Activated naive CD8-positive, alpha-beta T cell treated with anti-CD3 and anti-CD28 coated beads, Interleukin-2, amount 50 U/mL, for 24 hours (primary cell): ENCODE results near the gene LRRIQ1.
"Not testable (repeated sequence)": the region's sequence is repeated elsewhere in the genome, so short reads cannot be mapped to it uniquely, and the experiment has no call there.

Experiments
- ATAC-seq: fragments of 150-1000 bp; cut with Tn5 transposase; one replicate; pipeline ENCODE4 v1.10.0; 2021
- DNase-seq: peaks from one replicate; pipeline ENCODE4 v3.0.0; 2021
- H3K27ac Mint-ChIP-seq: one replicate; pipeline ENCODE4 v1.8.0; 2021; ENCODE audit warnings: mild to moderate bottlenecking, mixed read lengths
- H3K27me3 Mint-ChIP-seq: one replicate; pipeline ENCODE4 v1.8.0; 2021; ENCODE audit warnings: mixed read lengths
- H3K36me3 Mint-ChIP-seq: one replicate; pipeline ENCODE4 v1.8.0; 2021; ENCODE audit warnings: low read depth, mixed read lengths
- H3K4me1 Mint-ChIP-seq: one replicate; pipeline ENCODE4 v1.8.0; 2021; ENCODE audit warnings: mixed read lengths
- H3K4me3 Mint-ChIP-seq: one replicate; pipeline ENCODE4 v1.8.0; 2021; ENCODE audit warnings: mild to moderate bottlenecking, moderate library complexity, mixed read lengths
- H3K9me3 Mint-ChIP-seq: one replicate; pipeline ENCODE4 v1.8.0; 2021; ENCODE audit warnings: mixed read lengths

Gene LRRIQ1, protein sequence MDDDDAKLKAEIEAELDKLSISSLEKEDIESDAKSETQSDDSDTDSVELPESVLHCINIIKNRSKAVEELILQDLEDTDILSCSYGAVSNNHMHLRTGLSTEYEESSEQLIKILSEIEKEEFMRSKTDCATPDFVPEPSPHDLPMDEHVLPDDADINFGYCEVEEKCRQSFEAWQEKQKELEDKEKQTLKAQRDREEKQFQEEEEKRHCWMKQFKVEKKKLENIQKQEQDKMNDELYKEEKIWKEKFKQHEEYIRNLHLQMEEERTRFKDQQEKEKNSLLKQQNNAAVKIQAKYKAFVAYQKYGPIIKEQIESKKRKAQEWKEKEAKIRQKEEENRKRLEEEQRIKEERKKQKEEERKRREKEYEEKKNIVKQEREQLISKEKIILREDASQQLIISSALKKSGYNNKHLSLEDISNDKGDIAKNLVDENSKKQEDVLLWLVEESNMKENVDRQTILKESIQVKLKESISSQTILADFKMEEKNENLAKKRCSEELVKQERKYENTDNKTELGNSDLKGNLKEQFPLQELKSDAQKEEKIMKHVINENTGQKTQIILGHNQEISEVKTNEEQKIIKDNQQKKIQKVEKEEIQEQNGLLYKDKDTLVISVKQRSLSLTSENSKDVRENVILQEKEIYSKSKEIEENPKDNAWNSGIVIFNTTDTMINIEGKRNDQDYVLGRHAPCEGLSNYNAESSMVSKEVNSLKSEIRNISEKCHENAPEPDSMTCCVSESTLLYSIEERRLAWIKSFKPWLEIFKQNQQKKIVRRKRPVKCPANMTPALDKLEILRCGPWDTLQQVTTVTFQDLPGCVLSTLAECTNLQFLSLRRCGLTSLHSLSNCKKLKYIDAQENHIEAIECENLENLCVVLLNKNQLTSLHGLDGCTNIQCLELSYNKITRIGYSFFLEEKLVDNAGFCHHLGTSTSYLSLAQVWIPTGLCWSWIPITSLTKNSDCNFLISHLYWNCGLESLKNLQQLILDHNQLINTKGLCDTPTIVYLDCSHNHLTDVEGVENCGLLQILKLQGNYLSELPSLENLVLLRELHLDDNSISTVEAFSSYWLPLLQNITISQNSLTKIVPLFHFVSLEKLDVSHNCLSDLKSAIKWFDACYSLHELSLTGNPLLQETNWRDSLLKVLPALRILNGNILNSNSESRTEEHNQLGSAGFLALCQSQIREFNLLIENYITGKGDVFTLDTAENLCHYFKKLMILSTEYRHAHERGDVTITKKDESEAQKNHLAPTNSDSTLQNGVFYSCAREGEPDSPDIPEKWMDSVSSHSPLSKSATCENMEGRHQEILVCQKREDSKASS (N-terminal part only)

DNA sequence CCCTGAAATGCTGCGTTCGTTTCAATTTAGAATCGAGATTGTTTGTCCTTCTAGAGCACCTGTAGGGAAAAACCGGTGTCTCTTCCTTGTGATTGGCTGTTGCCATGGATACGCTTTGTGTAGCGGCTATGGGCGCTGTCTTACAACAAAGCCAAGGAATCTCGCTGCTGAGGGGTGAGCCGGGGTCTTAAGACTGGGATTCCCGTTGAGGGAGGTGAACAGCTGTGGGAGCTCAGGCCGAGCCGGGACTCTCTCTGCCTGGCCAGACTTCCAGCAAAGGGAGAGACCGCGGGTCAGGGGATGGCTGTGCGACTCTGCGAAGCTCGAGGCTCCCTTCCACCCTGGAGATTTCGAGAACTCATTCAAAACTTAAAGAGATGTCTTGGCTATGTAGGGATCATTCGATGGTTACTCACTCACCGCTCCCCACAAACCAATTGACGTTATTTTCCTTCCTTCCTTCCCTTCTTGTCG lies at the start of gene LRRIQ1, which contains the start of gene TSPAN19:
LRRIQ1 (plus strand) TSS at position 118 of the 474 bp plus-strand sequence. CDS start 1,826 bp downstream, outside the sequence.
TSPAN19 (minus strand) TSS at position 44 of the 474 bp plus-strand sequence. CDS start 6,331 bp downstream, outside the sequence.
- Mint-ChIP-seq H3K36me3 (no peaks in the 10 kb centered on the region), H3K9me3 (no peaks in the 10 kb centered on the region), H3K27me3 (peaks cover 12% of the 10 kb centered on the region), H3K4me1 (peaks cover 8% of the 10 kb centered on the region), H3K27ac (no peak within 1 kb of the TSS), H3K4me3 (peak within 1 kb of the TSS; percentile 69)
- peak; percentile 66 for ATAC-seq
- peak; percentile 11 for DNase-seq

DNA sequence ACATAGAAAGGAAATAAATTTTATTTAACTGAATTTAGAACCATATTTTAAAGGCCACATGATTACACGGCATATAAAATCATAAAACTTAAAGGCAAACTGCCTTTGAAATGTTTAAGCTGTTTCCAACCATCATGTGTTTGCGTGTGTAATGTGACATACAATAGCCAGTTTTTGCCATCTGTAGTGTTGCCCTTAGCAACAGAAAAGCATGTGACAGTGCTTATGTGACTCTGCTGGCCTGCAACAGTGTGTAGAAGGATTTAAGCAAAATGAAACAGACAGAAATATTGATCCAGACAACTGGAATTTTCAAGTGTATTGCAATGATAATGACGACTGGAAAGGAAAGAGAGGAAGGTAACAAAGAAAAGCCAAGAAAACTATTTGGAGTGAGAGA lies 49.6 kb upstream of the LRRIQ1 start:
- Mint-ChIP-seq H3K36me3 (no peaks in the 10 kb centered on the region), H3K27me3 (no peaks in the 10 kb centered on the region), H3K4me3 (no peak overlapping the region), H3K27ac (no peak overlapping the region), H3K9me3 (no peaks in the 10 kb centered on the region), H3K4me1 (no peaks in the 10 kb centered on the region)
- DNase-seq (no peak), ATAC-seq (no peak)

DNA sequence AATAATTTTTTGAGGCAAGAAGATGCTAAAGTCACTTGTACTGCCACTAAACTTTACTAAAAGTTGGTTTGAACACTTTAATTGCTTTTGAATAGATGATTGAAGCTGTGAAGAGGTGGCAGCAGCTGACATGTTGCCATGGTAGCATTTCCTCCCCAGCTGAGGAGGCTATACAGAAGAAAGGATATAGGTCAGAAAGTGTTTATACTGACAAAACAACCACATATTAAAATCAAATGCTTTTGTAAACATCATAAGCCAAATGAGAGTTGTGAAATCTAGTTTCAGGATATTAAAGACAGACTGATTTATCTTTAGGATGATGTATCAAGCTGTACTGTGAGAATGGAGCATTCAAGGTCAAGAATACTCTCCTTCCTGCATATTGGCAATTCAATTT lies 41.7 kb upstream of the LRRIQ1 start:
- no peaks in the 10 kb centered on the region for H3K36me3 Mint-ChIP-seq
- H3K27me3 Mint-ChIP-seq, result no peaks in the 10 kb centered on the region
- no peaks in the 10 kb centered on the region for H3K4me1 Mint-ChIP-seq
- no peaks in the 10 kb centered on the region for H3K9me3 Mint-ChIP-seq
- ATAC-seq (no peak), DNase-seq (no peak)
- H3K4me3 Mint-ChIP-seq, result no peak overlapping the region
- H3K27ac Mint-ChIP-seq, result no peak overlapping the region

DNA sequence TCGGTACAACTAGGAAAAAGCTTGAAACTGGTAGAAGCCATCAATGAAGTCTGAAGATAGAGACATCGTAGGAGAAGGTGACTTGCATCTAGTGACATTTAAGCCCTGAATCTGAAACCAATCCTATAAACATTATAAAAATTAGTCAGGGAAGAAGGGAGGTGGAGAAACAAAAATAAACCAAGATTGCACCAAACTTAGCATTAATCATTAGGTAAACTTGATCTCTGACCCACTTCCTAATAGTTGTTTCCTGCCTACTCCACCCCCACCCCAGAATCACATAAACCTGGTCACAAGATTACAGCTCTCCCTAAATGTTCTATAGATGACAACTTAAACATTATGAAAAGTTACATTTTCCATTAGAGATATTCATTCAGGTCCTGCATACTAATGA lies 40.5 kb upstream of the LRRIQ1 start:
- H3K9me3 Mint-ChIP-seq, result no peaks in the 10 kb centered on the region
- H3K4me3 Mint-ChIP-seq, result no peak overlapping the region
- no peaks in the 10 kb centered on the region for H3K36me3 Mint-ChIP-seq
- H3K27me3 Mint-ChIP-seq, result no peaks in the 10 kb centered on the region
- no peak overlapping the region for H3K27ac Mint-ChIP-seq
- ATAC-seq (no peak), DNase-seq (no peak)
- H3K4me1 Mint-ChIP-seq, result no peaks in the 10 kb centered on the region

DNA sequence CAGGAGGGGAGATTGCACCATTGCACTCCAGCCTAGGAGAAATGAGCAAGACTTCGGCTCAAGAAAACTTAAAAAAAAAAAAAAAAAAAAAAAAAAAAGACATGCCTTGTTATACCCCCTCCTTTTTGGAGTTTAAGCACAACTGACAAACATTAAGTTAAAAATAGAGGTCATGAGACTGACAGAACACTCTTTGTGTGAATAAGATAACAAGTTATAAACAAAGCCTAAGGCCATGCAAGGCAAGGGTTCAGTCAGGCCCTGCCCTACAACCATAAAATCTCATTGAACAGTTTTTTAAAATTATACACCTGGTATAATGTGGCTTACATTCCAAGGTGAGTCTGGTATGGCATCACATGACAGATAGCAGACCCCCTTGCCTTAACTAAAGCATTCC lies 39.4 kb upstream of the LRRIQ1 start:
- no peaks in the 10 kb centered on the region for H3K36me3 Mint-ChIP-seq
- no peak overlapping the region for H3K4me3 Mint-ChIP-seq

DNA sequence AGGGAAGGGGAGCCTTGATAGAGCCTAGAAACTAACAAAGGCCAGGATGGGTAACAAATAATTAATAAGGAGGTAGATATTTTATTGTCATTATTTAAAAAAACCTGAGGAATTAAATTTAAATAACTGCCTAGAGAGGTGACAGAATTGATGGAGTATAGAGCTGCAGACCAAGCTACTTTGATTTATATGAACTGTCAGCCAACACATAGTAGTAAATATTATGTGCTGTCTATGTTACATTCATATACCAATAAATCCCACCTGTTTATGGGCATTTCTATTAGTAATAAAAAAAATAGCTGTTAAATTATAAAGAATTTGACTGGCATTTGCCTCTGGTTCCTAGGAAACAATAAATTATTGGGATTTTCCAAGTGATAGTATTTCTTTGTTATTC lies 37.8 kb upstream of the LRRIQ1 start:
- Mint-ChIP-seq H3K27ac (no peak overlapping the region), H3K4me3 (no peak overlapping the region)

More for the DNA sequence above, 39.4 kb upstream of the LRRIQ1 start:
- ATAC-seq (no peak), DNase-seq (no peak)
- no peaks in the 10 kb centered on the region for H3K4me1 Mint-ChIP-seq
- peaks cover under 1% of the 10 kb centered on the region for H3K9me3 Mint-ChIP-seq
- H3K27me3 Mint-ChIP-seq, result no peaks in the 10 kb centered on the region
- H3K27ac Mint-ChIP-seq, result no peak overlapping the region

DNA sequence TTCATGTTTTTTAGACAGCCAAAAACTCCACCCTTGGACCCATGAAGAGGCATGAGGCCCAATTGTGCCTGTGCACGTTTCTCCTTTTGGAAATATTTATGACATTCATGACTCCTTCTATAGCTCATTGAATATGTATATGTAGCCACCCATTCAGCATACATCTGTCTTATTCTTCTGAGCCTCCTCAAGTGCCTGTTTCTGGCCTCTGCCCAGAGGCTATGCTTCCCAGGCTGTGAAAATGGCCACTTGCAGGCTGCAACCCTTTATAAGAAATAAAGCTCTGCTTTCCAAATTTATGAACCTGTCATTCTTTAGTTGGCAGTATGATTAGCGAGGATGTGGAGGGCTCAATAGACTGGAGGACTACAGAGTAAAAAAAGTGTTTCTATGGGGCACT lies 35.4 kb upstream of the LRRIQ1 start:
- ATAC-seq (no peak), DNase-seq (no peak)
- Mint-ChIP-seq H3K27me3 (no peaks in the 10 kb centered on the region), H3K4me1 (no peaks in the 10 kb centered on the region), H3K9me3 (peaks cover 4% of the 10 kb centered on the region), H3K36me3 (no peaks in the 10 kb centered on the region), H3K4me3 (no peak overlapping the region), H3K27ac (no peak overlapping the region)

More for the DNA sequence above, 37.8 kb upstream of the LRRIQ1 start:
- ATAC-seq (no peak), DNase-seq (no peak)
- H3K27me3 Mint-ChIP-seq, result no peaks in the 10 kb centered on the region
- no peaks in the 10 kb centered on the region for H3K36me3 Mint-ChIP-seq
- H3K9me3 Mint-ChIP-seq, result peaks cover 4% of the 10 kb centered on the region
- no peaks in the 10 kb centered on the region for H3K4me1 Mint-ChIP-seq

DNA sequence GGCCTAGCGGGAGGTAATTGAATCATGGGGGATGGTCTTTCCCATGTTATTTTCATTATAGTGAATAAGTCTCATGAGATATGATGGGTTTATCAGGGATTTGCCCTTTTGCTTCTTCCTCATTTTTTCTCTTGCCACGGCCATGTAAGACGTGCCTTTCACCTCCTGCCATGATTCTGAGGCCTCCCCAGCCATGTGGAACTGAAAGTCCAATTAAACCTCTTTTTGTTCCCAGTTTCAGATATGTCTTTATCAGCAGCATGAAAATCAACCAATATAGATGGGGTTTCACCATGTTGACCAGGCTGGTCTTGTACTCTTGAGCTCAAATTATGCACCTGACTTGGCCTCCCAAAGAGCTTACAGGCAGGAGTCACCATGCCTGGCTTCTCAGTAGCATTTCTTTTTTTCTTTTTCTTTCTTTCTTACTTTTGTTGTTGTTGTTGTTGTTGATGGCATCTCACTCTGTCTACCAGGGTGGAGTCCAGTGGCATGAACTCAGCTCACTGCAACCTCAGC lies 33.3 kb upstream of the LRRIQ1 start:
- Mint-ChIP-seq H3K9me3 (peaks cover 4% of the 10 kb centered on the region), H3K27me3 (no peaks in the 10 kb centered on the region), H3K4me3 (no peak overlapping the region), H3K36me3 (no peaks in the 10 kb centered on the region), H3K4me1 (no peaks in the 10 kb centered on the region), H3K27ac (no peak overlapping the region)
- ATAC-seq (no peak), DNase-seq (no peak)

DNA sequence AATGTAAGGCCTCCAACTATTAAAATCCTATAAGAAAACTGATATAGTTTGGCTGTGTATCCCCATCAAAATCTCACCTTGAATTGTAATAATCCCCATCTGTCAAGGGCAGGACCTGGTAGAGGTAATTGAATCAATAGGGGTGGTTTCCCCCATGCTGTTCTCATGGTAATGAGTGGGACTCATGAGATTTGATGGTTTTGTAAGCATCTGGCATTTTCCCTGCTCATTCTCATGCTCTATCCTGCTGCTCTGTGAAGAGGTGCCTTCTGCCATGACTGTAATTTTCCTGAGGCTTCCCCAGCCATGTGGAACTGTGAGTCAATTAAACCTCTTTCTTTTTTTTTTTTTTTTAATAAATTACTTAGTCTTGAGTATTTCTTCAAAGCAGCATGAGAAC lies 31.9 kb upstream of the LRRIQ1 start:
- Mint-ChIP-seq H3K9me3 (peaks cover 4% of the 10 kb centered on the region), H3K27ac (no peak overlapping the region), H3K27me3 (no peaks in the 10 kb centered on the region), H3K4me1 (no peaks in the 10 kb centered on the region), H3K36me3 (no peaks in the 10 kb centered on the region), H3K4me3 (no peak overlapping the region)
- no peak for ATAC-seq
- no peak for DNase-seq

DNA sequence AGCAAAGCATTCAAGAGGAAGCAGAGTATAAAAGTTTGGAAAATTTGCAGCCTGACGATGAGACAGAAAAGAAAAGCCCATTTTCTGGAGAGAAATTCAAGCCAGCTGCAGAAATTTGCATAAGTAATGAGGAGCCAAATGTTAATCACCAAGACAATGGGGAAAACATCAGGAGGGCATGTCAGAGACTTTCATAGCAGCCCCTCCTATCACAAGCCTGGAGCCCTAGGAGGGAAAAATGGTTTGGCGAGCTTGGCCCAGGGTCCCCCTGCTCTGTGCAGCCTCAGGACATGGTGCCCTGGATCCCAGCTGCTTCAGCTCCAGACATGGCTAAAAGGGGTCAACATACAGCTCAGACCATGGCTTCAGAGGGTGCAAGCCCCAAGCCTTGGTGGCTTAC lies 31.1 kb upstream of the LRRIQ1 start:
- H3K4me3 Mint-ChIP-seq, H3K36me3 Mint-ChIP-seq, DNase-seq, ATAC-seq, H3K4me1 Mint-ChIP-seq, H3K9me3 Mint-ChIP-seq, H3K27ac Mint-ChIP-seq, H3K27me3 Mint-ChIP-seq: not testable (repeated sequence)

DNA sequence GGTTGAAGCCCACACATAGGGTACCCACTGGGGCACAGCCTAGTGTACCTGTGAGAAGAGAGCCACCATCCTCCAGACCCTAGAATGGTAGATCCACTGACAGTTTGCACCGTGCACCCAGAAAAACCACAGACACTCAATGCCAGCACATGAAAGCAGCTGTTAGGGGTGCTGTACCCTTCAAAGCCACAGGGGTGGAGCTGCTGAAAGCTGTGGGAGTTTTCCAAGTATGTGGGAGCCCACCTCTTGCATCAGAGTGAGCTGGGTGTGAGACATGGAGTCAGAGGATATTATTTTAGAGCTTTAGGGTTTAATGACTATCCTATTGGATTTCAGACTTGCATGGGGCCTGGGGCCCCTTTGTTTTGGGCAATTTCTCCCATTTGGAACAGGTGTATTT lies 30.5 kb upstream of the LRRIQ1 start:
- peaks cover 4% of the 10 kb centered on the region for H3K9me3 Mint-ChIP-seq
- no peaks in the 10 kb centered on the region for H3K27me3 Mint-ChIP-seq
- H3K4me1 Mint-ChIP-seq, result no peaks in the 10 kb centered on the region
- DNase-seq (no peak), ATAC-seq (no peak)
- no peak overlapping the region for H3K4me3 Mint-ChIP-seq
- H3K36me3 Mint-ChIP-seq, result no peaks in the 10 kb centered on the region
- H3K27ac Mint-ChIP-seq, result no peak overlapping the region

DNA sequence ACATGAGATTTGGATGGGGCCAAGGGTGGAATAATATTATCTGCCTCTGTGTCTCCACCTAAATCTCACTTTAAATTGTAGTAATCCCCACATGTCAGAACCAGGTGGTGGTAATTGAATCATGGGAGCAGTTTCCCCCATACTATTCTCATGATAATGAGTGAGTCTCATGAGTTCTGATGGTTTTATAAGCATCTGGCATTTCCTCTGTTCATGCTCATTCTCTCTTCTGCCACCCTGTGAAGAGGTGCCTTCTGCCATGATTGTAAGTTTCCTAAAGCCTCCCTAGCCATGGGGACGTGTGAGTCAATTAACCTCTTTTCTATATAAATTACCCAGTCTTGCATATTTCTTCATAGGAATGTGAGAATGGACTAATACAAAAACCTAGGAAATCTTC lies 29.9 kb upstream of the LRRIQ1 start:
- Mint-ChIP-seq H3K27ac (no peak overlapping the region), H3K4me3 (no peak overlapping the region), H3K36me3 (no peaks in the 10 kb centered on the region), H3K9me3 (peaks cover 4% of the 10 kb centered on the region), H3K4me1 (no peaks in the 10 kb centered on the region), H3K27me3 (no peaks in the 10 kb centered on the region)
- ATAC-seq (no peak), DNase-seq (no peak)

DNA sequence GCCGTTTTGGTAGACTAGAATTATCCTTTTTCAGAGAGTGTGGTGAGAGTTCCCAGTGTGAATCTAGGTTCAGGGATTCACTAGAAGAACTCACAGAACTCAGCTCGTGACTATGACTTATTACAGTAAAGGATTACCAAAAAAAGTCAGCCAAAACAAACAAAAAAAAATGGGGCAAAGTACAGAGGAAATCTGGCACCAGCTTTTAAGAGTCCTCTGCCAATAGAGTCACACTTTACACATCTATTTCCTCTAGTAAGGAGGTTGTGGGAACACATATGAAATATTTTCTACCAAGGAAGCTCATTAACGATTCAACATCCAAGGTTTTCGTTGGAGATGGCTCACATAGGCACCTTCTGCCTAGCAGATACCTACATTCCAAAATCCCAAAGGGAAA lies 28.3 kb upstream of the LRRIQ1 start:
- ATAC-seq (no peak), DNase-seq (no peak)
- no peaks in the 10 kb centered on the region for H3K9me3 Mint-ChIP-seq
- H3K4me3 Mint-ChIP-seq, result no peak overlapping the region
- no peaks in the 10 kb centered on the region for H3K27me3 Mint-ChIP-seq
- H3K36me3 Mint-ChIP-seq, result no peaks in the 10 kb centered on the region
- no peak overlapping the region for H3K27ac Mint-ChIP-seq
- no peaks in the 10 kb centered on the region for H3K4me1 Mint-ChIP-seq

DNA sequence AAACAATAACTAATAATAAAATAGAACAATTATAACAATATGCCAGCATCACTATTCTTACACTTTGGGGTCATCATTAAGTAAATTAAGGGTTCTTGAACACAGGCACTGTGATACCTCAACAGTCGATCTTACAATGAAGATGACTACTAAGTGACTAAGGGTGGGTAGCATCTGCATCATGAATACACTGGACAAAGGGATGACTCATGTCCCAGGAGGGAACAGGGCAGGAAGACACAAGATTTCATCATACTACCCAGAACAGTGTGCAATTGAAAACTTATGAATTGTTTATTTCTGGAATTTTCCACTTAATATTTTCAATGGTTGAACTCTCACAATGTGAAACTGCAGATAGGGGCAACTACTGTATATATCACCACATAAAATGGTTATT lies 19.7 kb upstream of the LRRIQ1 start:
- Mint-ChIP-seq H3K9me3 (no peaks in the 10 kb centered on the region), H3K4me1 (no peaks in the 10 kb centered on the region), H3K36me3 (no peaks in the 10 kb centered on the region), H3K27ac (no peak overlapping the region), H3K27me3 (peaks cover 2% of the 10 kb centered on the region), H3K4me3 (no peak overlapping the region)
- DNase-seq, result no peak
- no peak for ATAC-seq
